GM12874 (cell line): ENCODE results near the gene HPCA.
A peak's percentile ranks its signal among the peaks of the same experiment; 100 is the strongest.

Experiments used
- CTCF ChIP-seq: IDR thresholded peaks from 2 replicates; pipeline ENCODE4 v1.5.1; 2011; ENCODE audit warnings: low read depth, mild to moderate bottlenecking, control low read depth, low read length, moderate library complexity; ENCODE audit not compliant: insufficient read depth

HPCA gene

GRCh38 chr1:32886004-32886827, at the start of gene HPCA:
HPCA (plus strand) TSS chr1:32886491; CDS start chr1:32888899, 2,408 bp downstream.
- TF ChIP-seq CTCF, result peak; percentile 60

DNA sequence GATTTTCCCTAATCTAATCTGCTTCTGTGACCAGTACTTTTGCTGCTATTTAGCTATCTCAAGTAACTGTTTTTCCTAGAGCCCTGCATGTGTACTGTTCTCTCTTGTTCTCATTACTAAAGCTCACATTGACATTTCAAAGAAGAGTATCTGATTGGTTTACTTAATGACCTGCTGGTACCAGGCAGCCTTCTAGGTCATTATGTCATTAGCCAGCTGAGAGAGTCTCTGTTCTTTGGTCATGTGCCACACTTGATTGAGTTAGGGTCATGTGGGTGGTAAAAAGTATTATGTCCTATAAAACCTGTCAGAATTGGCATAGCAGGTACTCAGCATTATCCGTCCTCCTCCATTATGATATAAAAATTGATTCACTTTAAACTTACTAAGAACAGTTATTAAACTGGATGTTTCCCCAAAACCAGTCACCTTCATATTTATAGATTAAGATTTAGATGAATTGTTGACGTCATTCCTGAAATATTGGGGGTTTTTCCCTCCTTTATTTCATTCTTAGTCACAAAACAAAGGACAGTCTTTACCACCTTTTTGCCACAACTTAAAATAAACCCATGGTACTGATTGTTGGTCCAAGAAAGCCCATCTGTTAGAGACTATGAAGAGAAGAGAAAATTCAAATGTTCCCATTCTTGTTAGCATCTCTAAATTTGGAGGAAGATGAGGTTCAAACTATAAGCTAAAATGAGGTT, 37.8 kb upstream of the HPCA start:
- TF ChIP-seq CTCF, result no peak

- no peak for TF ChIP-seq CTCF
These were observed 30.3 kb upstream of the HPCA start for GRCh38 chr1:32855861-32856617.

DNA sequence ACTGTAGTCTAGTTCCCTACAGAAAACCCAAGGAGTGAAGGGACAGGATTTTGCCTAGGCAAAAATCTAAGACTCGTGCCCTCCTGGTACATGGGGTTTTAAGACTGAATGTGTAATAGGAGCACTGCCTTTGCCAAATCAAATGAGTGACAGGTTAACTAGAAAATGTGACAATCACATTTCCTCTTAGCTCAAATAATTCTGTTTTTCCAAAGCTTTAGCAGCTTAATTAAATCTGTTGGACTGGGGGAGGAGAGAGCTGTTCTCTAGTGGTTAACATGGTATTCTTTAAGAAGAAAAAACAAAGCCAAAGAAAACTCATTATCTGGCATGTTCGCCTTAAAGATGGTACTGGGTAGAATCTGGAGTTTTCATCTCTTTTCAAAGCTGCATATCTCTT, 28.2 kb upstream of the HPCA start:
- TF ChIP-seq CTCF, result no peak

GRCh38 chr1:32858791-32859190, 27.5 kb upstream of the HPCA start:
- no peak for TF ChIP-seq CTCF

DNA sequence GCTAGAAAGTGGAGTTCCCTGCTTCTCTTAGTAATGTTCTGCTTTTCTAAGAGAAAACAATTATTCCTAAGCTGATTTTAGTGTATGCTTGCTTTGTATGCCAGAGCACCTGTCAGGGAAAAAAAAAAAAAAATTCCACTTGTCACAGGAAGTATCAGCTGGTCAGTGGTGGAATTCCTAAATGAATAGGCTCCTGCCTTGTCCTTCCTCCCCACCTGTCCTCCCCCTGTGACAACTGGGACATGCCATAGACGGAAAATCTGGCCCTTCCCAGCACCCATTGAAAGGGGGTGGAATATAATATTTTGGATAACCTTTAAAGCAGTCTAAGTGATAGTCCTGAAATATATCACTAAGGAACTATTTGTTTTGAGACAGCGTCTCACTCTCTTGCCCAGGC, 26.4 kb upstream of the HPCA start:
- no peak for TF ChIP-seq CTCF

- TF ChIP-seq CTCF, result no peak
These were observed 25.7 kb upstream of the HPCA start for GRCh38 chr1:32860566-32860965.
